HepG2 (cell line): Measurements from ENCODE around the gene B4GALT5. TPM values are rescaled to one million over a fixed set of nuclear protein-coding genes. Genes with fewer than 3 reads are reported as not detected.

Experiments
- BCLAF1 ChIP-seq: fragments of 450-650 bp; IDR thresholded peaks from 2 replicates; pipeline ENCODE4 v1.6.1; 2017; ENCODE audit warnings: mild to moderate bottlenecking
- CTCF ChIP-seq: sonication (generic); formaldehyde crosslinking; IDR thresholded peaks from 2 replicates; pipeline ENCODE4 v1.5.0; 2020; ENCODE audit warnings: mild to moderate bottlenecking, missing genetic modification reagents, moderate library complexity
- GLMP ChIP-seq: sonication (generic); formaldehyde crosslinking; IDR thresholded peaks from 2 replicates; pipeline ENCODE4 v1.9.0; 2021; ENCODE audit warnings: missing genetic modification reagents, mild to moderate bottlenecking, borderline replicate concordance
- GMEB1 ChIP-seq: sonication (generic); formaldehyde crosslinking; IDR thresholded peaks from 2 replicates; pipeline ENCODE4 v1.5.1; 2020; ENCODE audit warnings: missing genetic modification reagents, mild to moderate bottlenecking, borderline replicate concordance
- HMG20B ChIP-seq: conservative IDR thresholded peaks from 2 replicates; pipeline ENCODE4 v1.6.1; 2016; ENCODE audit warnings: missing genetic modification reagents, missing compliant biosample characterization
- KLF16 ChIP-seq, 2 experiments: sonication (generic) in 1 of 2; formaldehyde crosslinking in 1 of 2; IDR thresholded peaks; 2 replicates each; pipeline versions ENCODE4 v1.6.1 to v1.8.0; 2016 to 2023; ENCODE audit warnings: missing genetic modification reagents in 2 of 2, missing compliant biosample characterization in 1 of 2
- TAF1 ChIP-seq: sonication (generic); formaldehyde crosslinking; IDR thresholded peaks from 2 replicates; pipeline ENCODE4 v1.4.0; 2020; ENCODE audit warnings: missing genetic modification reagents
- TAF15 ChIP-seq: fragments of 200-400 bp; formaldehyde crosslinking; IDR thresholded peaks from one replicate; pipeline ENCODE4 v1.6.1; 2018; ENCODE audit warnings: mild to moderate bottlenecking, low read depth, low read length; ENCODE audit not compliant: poor library complexity, severe bottlenecking
- WIZ ChIP-seq: sonication (generic); formaldehyde crosslinking; IDR thresholded peaks from 2 replicates; pipeline ENCODE4 v1.5.1; 2020; ENCODE audit warnings: mild to moderate bottlenecking, missing genetic modification reagents
- ZBTB42 ChIP-seq: sonication (generic); formaldehyde crosslinking; IDR thresholded peaks from 2 replicates; pipeline ENCODE4 v1.5.0; 2020; ENCODE audit warnings: mild to moderate bottlenecking, missing genetic modification reagents
- ZNF205 ChIP-seq: IDR thresholded peaks from 2 replicates; pipeline ENCODE4 v1.6.1; 2018; ENCODE audit warnings: missing biosample characterization, missing genetic modification reagents
- ZNF256 ChIP-seq: sonication (generic); formaldehyde crosslinking; conservative IDR thresholded peaks from 2 replicates; pipeline ENCODE4 v1.4.0; 2020; ENCODE audit warnings: missing genetic modification reagents
- ZNF280D ChIP-seq: sonication (generic); formaldehyde crosslinking; IDR thresholded peaks from 2 replicates; pipeline ENCODE4 v1.5.1; 2020; ENCODE audit warnings: mild to moderate bottlenecking, missing genetic modification reagents
- ZNF772 ChIP-seq: sonication (generic); formaldehyde crosslinking; IDR thresholded peaks from 2 replicates; pipeline ENCODE4 v1.5.0; 2020; ENCODE audit warnings: mild to moderate bottlenecking, missing genetic modification reagents
- polyA plus RNA-seq, 8 experiments: library from polyadenylated mRNA; depleted of rRNA in 3 of 8; stranded (reverse) in 7 of 8; unstranded in 1 of 8; fragments of >200 nt; fragmentation: Illumina TruSeq in 4 of 8; extraction: Trizol in 4 of 8; gene quantifications; 2 replicates each; pipeline versions ENCODE4 v1.2.1 to v1.2.3, GENCODE V29; 2011 to 2016; ENCODE audit warnings: low read depth in 4 of 8, missing spikeins in 1 of 8, mixed read lengths in 1 of 8; ENCODE audit not compliant: insufficient read depth in 1 of 8
- total RNA-seq, 5 experiments: library from RNA; depleted of rRNA; stranded (reverse); fragments of >200 nt; fragmentation: Illumina TruSeq; extraction: Trizol; gene quantifications; 2 replicates each; pipeline ENCODE4 v1.2.3, GENCODE V29; 2016; ENCODE audit warnings: low read depth in 1 of 5

B4GALT5 gene
- total and polyA plus RNA-seq, 2 of the 13 experiments (the other 11 are each of a cell fraction or from before 2014, with no cell fraction given), result 27.3 to 30.9 TPM

DNA sequence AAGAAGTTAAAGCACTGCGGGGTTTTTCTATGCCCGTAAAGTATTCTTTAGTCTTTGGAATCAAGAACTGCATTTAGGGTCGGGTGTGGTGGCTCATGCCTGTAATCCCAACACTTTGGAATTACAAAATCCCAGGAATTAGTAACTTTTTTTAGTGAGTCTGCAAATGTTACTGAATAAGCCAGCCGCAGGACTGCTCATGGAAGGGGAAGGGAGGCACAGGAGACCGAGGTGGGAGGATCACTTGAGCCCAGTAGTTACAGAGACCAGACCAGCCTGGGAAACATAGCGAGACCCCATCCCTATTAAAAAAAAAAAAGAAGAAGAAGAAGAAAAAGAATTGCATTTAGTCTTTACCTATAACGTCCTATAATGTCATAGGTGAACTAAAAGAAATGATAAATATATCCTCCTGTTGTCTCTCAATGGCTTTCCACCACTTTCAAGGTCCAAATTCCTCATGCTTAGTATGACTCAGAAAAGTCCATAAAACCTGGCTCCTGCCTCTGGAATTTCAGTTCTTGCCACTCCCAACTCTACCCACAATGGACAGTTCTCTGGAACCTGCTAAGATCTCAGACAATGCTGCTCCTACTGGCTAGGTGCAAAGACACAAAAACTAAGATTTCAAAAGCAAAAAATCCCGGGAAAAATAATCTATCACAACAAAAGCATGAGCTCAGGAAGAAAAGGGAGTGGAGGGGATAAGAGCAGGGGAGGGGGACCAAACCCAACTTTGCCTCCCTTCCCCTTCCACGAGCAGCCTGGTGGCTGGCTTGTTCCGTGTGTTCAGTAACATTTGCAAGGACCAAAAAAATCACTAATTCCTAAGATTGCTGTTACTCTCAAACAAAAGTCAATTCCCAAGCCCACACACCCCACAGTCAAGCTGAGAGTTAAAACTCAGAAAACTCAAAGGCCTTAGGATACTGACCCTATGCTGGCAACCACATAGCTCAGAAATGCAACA lies 39.0 kb downstream of the B4GALT5 start (continued):
- TF ChIP-seq GMEB1 (CRISPR knock-in tag) (no peak), TAF15 (no peak), KLF16 (CRISPR knock-in tag; IDR thresholded peaks at IDR 0.05) (0 out of 4 replicates have a peak, but pooled peaks of 1 of the 2 experiments have one; percentile 1), TAF1 (CRISPR knock-in tag) (no peak), ZBTB42 (CRISPR knock-in tag) (no peak), ZNF205 (CRISPR knock-in tag) (peak; percentile 50; the same call in 1 of the 2 replicates), ZNF280D (no peak; the same call in 1 of the 2 replicates), ZNF772 (CRISPR knock-in tag) (no peak; the same call in 1 of the 2 replicates), BCLAF1 (no peak), GLMP (no peak), ZNF256 (CRISPR knock-in tag) (no peak), CTCF (CRISPR knock-in tag) (peak; percentile 39), WIZ (CRISPR knock-in tag) (no peak), HMG20B (CRISPR knock-in tag) (peak; percentile 60; the same call in 1 of the 2 replicates)
